Embryonic facial prominence (tissue), 1 donor: Measurements from ENCODE around the gene COPA.

Experiments
- DNase-seq: peaks from one replicate; pipeline ENCODE4 v3.0.0-alpha.2; 2016; ENCODE audit errors: extremely low spot score

COPA gene

DNA sequence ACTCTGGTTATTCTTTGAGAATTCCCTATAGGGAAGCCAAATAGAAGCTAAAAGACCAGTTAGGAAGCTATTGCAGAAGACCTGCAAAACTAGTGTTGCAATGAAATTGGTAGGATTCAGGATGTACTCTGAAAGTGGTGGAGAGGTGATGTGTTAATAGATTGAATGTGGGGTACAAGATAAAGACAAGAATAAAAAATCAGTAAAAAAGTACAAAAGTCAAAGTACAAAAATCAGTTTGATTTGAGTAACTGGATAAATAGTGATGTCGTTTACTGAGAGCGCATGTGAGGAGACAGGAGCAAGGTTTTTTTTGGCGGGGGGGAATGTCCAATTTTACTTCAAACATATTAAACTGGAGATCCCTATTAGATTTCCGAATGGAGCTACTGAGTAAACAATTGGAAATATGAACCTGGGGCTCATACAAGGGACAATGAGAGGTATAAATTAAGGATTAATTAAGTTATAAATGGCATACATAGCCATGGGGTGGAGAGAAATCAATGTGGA, 78.2 kb downstream of the COPA start:
- no peak for DNase-seq

DNA sequence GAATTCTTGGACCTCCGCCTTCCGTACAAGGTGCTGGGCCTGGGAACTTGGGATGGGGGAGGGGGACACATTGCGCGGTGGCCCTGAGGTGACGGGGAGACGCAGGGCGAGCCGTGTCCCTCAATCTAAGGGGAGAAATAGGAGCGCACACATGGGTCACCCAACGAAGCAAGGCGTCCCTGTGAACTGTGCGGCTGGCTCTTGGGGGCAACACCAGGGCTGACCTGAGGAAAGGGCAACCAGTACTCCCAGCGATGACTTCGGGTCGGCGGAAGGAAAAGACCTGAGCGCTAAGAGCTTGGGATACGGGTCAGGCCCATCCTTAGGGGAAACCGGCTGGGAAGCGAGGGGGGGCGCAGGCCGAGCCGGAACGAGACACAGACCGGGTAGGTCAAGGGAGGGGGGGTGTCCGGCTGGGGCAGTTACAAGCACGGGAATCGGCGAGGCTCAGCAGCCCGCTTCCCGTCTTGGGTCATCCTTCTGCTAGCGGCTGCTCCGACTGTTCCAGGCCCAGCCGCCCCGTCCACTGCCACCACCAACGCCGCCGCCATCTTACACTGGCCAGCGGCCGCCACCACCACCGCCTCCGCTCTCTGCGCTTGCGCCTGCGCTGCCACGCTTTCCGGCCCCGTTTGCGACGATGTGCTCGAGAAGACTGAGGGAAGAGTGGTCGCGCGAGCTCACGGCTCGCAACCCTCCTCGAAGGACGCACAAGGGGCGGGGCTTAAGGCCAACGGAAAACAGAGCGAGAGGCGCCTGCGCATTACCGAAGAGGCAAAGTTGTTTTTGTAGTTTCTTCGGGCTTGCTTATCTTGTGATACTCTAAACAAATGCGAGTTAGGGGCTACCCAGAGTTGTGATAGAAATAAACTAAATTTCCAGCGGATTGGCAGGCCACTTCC, 80.9 kb downstream of the COPA start, which contains the start of gene DCAF8:
TSS of gene DCAF8 (minus strand) at position 657 of the 902 bp plus-strand sequence. CDS start 18,541 bp downstream, outside the sequence.
- peak; percentile 97 for DNase-seq

DNA sequence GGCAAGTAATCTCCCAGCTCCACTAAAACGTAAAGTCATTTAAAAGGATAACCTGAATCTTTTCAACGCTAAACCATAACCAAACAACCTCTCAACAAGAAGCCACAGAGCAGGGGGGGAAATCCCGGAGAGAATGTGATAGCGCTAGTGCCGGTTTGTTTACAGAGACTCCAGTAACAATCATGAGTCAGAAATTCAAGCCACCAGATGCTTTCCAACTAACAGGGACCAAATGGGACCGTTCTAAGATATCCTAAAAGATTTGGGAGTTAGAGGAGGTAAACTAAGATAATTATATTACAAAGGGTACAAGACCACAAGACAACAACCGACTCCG, 81.5 kb downstream of the COPA start:
- DNase-seq = peak; percentile 22

DNA sequence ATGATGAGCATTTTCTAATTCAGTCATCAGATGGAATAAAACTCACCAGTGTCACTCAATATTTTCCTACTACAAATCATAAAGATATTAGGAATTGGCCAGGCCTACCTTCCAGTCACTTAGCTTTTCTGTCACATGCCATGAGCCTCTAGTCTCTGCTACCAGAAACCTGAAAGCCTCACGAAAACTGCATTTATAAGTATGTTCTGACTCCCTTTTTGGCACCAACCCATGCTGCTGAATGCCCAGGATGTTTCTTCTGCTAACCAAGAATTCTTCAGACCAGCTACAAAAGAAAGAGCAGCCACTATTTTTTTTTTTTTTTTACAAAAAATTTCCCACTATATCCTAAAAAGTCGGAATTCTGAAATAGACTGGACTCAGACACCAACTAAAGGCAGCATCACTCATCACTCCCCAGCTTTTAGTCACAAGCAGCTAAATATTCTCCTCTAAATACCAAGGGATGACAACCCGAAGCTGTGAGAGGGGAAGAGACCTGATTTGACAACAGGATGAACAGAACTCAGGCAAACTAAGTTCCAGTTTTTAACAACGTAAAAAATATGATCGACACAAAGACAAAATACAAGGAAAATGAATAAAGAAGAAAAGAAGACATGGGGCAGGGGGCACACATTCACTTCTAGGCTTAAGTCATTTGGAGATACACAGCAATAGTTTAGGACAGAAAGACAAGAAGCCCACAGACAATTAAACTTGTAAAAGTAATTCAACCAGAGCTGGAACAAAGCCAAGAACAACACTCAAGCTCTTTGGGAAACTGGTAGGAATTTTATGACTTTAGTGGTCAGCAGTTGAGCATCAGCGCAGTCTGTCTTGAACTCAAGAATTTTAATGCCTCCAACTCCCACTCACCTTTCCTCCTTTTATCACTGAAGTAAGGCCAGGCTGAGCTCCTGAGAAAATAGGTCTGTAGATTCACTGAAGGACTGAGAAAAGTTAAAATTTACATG, 82.4 kb downstream of the COPA start:
- DNase-seq = no peak

DNA sequence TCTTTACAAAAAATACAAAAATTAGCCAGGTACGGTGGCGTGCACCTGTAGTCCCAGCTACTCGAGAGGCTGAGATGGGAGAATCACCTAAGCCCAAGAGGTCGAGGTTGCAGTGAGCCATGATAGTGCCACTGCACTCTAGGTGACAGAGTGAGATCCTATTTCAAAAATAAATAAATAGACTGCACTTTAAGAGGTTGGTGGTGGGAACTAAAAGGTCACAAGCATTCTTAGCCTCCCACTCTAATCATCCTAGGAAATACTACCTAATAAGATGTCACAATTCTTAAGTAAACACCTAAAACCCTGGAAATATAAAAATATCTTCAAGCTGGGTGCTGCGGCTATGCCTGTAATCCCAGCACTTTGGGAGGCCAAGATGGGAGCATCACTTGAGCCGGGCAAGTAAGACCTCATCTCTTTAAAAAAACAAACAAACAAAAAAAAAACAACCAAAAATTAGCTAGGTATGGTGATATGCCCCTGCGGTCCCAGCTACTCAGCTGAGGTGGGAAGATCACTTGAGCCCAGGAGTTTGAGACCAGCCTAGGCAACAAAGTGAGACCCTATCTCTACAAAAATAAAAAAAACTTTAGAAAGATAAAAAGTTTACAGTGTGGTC, 84.8 kb downstream of the COPA start:
- no peak for DNase-seq

DNA sequence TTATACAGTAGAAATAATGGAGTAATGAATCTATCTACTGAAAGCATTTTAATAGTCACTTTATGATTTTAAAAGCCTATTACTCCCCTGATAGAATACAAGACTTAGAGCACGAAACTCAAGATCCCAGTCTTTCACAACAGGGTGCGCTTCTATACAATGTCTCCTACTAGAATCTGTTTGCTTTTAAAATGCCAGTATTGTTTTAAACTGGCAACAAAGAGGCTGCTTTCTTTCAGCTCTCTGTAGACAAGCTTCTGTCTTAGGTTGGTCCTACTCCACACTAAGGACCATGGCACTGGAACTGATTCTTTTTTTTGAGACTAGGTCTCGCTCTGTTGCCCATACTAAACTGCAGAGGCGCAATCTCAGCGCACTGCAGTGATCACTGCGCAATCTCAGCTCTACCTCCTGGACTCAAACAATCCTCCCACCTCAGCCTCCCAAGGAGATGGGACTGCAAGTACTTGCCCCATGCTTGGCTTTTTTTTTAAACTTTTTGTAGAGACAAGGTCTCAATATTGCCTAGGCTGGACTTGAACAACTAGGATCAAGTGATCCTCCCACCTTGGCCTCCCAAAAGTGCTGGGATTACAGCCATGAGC, 85.5 kb downstream of the COPA start:
- DNase-seq = no peak

DNA sequence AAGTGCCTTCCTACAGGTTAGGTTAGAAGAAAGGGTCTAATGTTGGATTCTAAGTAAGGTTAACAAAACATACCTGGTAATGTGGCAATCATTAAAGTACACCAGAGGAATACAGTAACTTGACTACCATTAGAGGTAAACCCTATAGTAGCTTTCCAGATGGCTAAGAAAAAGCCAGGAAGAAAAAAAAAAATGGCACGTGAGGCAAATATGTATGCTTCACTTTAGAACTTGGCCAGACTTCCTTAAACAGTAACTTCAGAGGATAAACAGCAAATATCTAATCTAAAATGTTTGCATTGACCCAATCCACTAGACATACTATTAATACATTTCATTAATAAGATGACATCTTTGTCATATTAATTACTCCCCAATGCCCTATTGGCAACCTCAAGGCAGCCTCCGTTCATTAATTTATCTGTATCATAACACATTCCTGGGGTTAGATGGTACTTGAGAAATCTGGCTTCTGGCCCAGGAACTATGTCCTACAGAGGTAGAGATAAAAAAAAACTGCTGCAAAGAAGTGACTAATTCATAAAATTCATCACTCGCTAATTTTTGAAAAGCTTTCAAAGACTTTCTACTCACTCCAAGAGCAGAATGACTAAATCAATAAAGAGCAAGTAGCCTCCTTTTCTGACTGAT, 86.5 kb downstream of the COPA start:
- no peak for DNase-seq

DNA sequence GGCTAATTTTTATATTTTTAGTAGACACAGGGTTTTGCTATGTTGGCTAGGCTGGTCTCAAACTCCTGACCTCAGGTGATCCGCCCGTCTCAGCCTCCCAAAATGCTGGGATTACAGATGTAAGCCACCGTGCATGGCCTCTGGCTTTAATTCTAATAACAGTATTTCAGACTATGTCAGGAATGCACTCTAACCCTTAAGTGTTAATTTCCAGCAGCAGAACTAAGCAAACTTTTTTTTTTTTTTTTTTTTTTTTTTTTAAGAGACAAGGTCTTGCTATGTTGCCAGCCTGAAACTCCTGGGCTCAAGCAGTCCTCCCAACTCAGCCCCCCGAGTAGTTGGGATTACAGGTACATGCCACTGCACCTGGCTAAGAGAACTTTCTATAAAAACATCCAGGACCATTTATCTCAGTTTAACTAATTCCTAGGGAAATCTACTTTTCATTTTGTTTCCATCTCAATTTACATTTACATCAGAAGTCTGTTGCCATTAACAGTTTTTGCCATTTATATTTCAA, 87.2 kb downstream of the COPA start:
- no peak for DNase-seq

DNA sequence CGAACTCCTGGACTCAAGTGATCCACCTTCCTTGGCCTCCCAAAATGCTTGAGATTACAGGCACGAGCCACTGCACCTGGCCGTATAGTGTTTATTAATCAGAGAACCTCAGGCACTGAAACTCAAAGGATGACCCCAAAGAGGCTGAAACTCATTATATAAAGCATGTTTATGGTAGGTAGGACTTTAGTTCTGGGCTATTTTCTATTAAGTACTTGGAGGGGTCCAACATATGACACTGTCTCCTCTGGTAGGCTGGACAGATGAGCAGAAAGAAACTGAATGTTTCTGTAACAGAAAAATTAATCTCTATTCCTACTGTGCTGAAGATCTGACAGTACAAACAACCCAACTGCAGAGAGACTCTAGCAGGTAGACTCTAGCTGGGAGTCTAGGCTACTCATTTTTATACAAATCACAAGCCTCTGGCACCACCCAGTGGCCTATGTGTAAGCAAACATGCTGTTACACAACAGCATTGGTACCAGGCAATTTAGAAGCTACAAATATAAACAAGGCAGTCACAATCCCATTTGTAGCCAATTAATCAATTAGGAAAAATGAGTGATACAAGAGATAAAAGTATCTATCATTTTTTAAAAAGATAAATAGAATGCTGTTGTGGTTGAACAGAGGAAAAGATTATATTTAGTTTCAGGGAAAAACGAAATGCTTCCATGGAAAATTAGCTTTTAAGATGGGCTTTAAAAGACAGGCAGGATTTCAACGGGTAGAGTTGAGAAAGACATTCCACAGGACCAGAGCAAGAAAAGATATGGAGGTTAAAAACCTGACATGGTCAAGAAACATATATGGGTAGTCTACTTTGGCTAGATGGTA, 91.1 kb downstream of the COPA start:
- peak; percentile 57 for DNase-seq

DNA sequence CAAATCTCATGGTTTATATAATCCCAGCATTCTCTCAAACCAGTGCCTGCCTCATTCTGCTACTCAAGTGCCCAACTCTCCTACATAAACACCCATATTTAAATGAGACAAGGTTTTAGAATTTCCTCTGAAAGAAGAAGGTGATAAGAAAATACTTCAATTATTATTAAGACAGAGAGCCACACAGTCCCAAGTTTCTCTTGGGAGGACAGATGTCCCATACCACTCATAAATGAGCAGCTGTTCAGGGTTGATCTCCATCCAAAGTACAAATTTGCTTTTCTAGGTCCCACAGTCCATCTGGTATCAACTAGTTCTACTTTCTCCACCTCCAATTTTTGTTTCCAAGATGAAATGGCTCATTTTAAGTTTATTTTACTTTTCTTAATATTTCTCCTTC, 92.0 kb downstream of the COPA start:
- no peak for DNase-seq

DNA sequence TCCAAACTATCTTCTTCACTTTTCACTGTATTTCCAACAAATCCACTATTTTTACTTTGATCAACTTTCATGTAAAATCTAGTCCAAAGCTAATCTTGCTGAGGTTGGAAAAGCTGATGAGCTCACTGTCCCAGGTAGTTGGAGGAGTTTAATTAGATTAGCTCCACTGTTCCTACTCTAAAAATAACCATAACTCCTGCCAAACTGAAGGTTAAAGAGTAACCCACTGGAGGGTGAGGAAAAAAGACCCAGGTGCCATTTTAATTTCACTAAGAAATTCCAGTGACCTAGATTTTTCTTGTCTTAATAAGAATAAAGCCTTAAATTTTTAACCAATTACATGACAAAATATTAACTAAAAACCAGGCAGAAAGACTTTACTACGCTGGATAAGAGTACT, 96.0 kb downstream of the COPA start:
- DNase-seq = no peak

DNA sequence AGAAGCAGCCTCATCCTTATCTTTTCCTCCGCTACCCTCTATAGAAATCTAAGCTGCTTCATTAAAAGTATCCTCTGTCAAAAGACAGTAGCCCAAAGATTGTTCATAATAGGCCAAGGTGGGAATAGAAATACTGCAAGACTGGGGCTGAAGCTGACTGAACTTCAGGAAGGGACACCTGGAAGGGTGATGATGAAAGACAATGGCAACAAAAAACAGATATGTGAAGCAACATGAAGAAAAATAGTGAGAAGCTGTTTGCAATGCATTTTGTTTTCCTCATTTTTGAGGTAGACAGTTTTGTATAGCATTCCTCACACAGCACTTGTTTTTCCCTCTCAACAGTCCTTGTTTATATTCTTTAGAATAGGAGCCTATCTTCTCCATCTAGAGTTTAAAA, 97.6 kb downstream of the COPA start:
- DNase-seq = no peak

DNA sequence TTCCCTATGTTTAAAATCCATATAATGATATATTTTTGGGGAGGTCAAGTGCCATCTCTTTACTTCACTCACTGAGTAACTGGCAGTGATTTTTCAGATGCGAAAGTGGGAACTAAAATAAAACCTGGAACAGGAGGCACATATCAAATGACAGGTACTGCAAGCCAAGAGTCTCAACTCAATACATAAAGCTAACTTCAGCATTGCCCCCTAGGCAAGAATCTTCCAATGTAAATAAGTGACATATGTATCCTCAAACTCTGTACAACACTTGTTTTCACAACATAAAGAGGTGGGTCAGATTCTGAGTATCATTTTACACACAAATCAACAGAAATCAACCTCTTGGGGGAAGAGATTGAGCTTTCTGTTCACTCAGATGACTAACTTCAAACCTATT, 98.8 kb downstream of the COPA start:
- no peak for DNase-seq

DNA sequence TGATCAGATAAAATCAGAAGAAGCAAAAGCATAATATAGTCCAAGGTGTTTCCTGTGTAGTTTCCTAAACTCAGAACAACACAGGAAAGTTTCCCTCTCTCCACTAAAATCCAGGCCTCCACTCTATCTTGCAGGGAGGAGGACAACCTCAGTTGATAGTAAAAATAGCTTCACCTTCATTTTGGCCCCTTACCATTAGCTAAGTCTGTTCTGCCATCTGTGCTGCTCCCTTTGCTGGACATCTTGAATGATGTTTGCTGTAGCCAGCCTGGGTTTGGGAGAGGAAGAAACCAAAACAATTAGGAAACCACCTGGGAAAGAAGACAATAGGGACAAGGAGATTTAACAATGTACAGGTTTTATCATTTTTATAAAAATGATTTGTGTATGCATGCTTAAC, 99.3 kb downstream of the COPA start:
- DNase-seq = no peak

DNA sequence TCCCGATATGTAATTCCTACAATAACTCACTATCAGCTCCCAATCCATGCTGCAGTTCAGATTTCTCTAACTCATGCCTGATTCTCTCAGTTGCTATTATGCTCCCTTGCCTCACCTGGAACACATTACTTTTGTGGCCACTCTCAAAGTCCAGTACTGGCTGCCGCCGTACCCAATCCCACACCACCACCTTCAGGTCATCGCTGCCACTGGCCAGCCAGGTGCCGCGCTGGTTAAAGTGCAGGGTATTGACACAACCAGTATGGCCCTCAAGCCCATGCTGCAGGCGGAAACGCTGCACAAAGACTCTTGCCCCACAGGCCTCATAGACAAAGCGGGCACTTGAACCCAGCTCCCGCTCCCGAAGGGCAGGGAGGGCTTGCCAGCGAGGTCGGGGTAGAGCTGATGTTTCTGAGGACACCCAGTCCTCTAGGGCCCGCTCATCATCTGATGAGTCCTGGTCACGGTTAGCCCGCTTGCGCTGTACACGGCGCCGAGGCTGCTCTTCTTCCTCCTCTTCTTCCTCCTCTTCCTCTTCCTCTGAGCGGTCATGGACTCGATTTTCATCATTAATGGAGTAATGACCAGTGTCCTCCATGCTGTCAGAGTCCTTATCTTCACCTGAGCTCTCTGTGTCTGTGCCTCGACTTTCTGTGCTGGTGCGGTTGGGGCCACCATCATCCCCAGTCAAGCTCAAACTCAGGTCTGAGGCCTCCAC, 103.3 kb downstream of the COPA start:
- no peak for DNase-seq
